Stimulated activated CD4-positive, alpha-beta T cell treated with anti-CD3 and anti-CD28 coated beads, Interleukin-1b, Interleukin-23, amount 100 ng/mL, for 48 hours (primary cell): Measurements from ENCODE around the gene GADL1.

ENCODE experiments used
- DNase-seq: peaks from one replicate; pipeline ENCODE4 v3.0.0-alpha.2; 2020

GADL1 gene

DNA sequence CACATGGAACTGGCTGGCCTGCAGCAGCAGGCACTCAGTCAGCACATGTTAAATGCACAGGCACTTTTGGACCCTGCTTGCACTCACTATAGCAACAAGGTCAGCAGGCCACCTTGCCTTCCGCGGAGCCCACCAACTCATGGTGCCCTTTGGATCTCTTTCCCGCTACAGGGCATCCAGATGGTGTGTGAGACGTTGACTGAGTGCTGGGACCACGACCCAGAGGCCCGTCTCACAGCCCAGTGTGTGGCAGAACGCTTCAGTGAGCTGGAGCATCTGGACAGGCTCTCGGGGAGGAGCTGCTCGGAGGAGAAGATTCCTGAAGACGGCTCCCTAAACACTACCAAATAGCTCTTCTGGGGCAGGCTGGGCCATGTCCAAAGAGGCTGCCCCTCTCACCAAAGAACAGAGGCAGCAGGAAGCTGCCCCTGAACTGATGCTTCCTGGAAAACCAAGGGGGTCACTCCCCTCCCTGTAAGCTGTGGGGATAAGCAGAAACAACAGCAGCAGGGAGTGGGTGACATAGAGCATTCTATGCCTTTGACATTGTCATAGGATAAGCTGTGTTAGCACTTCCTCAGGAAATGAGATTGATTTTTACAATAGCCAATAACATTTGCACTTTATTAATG lies 203.1 kb downstream of the GADL1 start:
- DNase-seq: no peak

DNA sequence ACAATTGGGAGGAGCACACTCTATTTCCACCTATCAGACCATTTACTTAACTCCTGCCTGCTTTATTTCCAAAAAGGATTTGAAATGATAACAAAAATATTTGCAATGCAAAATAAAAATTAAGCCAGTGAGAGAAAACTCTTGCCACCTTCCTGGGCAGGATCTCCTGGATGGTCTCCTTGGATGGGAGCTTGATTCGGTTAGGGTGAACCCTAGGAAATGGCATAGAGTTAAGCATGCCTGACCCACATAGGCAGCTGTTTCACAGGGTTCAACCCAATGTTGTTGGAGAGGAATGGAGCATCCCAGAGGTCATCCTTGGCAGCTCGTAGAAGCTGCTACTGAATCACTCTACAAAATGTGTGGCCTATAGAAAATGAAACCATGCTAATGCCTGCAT lies 204.3 kb downstream of the GADL1 start:
- no peak for DNase-seq

DNA sequence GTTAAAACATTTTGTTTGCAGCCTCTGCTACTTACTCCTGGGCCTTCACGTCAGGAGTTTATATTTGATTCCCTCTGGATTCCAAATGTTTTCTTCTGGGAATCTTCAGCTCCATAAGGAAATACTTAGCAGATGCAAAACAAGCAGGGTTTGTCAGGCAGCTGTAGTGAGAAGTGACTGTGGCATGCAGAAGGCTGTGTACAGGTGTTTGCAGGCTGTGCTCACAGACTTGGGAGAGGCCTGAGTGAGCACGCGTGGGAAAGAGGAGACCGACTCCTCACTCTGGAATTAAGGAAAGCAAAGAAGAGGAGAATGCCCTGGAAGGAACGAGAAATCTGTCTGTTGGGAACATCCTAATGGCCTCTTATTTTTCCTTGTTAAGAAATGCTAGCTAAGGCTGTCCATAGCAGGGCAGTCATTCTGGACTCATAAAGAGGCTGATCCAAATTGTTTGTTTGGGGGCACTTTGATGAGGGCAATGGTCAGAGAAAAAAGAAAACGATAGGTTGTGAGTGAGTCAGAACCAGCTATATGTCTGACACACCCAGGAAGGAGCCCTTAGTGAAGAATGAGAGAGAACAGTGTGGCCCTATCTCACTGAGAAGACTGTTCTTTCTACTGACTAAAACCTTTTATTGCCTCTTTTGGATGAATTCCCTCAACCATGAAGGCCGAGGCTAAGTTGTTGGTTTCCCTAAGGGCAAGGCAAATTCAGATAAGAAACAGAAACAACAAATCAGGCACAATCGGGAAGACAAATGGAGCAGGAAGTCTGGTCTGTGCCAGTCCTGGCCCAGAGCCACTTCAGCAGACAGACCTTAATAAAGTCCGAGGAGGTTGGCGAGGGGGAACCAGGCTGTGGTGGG lies 205.5 kb downstream of the GADL1 start:
- no peak for DNase-seq

DNA sequence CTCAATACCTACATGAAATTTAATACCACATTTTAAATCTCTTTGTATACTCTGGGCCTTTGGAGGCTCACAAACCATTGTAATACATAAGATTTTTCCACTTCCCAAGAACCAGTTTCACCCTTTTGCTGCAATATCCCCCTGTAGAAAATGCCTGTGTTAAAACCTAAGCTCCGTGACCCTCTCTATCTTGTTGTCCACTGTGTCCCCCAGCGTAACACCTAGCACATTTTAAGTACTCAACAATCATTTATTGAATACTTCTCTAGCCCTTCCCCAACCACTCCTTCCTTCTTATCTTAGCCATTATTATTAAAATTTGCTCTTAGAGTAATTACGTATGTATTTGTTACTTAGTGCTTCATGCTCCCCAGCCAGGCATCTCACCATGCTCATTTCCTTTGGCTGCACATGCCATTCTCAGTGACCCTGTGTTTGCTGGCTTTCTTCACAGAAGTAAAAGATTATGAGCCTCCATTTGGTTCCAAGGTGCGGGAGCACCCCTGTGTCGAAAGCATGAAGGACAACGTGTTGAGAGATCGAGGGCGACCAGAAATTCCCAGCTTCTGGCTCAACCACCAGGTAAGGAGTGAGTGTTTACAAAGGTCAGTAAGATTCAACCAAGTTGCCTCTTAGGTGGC lies 206.4 kb downstream of the GADL1 start:
- DNase-seq: no peak

DNA sequence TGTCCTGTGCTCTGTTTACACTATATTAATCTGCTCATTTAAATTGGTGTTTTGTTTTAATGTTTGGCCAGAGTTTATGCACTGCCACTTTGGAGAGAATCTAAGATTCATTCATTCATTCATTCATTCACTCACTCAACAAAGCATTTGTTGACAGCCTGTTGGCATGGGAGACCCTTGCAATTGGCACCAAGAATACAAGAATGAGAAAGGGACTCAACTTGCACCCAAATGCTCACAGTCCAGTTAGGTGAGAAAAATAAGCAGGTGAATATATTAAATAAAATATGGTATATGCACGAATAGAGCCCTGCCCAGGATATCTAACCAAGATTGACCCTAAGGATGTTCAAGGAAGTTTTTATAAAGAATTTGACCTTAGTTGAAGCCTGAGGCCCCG lies 207.7 kb downstream of the GADL1 start:
- DNase-seq: no peak

DNA sequence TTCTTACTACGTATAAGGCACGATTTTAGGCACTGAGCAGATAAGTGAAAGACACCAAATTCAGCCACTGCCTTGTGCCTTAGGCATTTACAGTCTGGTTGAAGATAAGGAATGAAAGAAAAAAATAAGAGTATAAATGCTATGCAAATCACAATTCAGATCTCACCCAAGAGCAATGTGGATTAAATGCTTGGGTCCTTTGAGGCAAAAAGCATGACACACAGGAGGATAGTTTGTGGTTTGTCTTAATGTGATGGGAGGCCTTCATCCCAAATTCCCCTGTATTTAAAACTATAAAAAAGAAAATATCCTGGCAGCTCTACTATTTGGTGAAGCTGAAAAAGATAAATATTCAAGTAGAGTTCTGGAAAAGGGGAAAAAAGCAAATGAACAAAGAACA lies 208.3 kb downstream of the GADL1 start:
- no peak for DNase-seq

DNA sequence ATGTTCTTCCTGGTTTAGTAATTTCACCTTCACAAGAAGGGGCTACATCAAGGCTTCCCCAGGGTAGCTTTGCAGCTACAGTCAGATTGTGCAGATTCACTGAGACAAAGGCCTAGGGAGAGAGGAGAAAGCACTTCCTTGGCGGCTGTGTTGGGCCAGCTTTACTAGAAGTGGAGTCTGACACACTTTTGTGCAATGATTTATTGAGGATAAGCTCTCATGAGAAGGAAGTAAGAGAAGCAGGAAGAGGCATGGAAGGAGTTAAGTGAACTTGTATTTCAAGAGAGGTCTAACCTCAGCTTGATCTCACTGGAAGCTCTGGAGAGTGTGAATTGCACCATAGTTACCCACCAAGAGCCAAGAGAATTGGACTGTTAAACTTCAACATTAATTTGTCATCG lies 209.2 kb downstream of the GADL1 start:
- peak; percentile 42 for DNase-seq

DNA sequence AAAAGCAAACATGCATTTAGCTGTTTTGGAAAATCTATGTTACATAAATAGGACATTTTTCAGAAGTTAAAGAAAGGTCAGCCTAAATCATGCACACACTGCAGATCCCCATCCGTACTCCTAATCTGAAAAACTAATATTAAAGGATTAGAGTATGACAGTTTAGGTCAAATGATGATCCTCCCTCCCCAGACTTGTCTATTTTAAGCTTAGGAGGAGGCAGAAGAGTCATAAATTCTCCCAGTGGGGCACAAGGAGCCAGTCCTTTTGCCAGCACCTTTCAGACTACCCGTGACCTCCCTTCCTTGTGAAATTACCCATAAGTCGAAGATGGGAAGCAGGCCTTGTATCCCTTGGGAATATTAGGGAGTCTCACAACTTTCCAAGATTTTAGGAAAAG lies 210.1 kb downstream of the GADL1 start:
- no peak for DNase-seq

DNA sequence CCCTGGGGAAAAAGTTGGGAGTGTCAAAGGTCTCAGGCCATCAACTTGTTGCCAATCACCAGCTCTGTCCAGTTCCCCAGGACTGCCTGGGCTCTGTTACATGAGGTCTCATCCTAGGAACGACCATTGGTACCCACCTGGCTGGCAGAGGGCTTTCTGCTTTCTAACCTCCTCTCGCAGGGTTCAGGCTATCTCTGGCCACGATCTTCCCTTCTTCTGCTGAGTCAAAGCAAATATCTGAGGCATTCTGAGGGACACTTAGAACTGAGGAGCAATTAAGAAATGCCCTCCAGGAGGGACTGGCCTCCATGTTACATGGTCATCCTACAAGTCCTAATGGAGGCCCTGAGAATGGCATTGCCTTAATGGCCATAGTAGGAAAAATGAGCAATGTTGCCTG lies 210.7 kb downstream of the GADL1 start:
- no peak for DNase-seq

DNA sequence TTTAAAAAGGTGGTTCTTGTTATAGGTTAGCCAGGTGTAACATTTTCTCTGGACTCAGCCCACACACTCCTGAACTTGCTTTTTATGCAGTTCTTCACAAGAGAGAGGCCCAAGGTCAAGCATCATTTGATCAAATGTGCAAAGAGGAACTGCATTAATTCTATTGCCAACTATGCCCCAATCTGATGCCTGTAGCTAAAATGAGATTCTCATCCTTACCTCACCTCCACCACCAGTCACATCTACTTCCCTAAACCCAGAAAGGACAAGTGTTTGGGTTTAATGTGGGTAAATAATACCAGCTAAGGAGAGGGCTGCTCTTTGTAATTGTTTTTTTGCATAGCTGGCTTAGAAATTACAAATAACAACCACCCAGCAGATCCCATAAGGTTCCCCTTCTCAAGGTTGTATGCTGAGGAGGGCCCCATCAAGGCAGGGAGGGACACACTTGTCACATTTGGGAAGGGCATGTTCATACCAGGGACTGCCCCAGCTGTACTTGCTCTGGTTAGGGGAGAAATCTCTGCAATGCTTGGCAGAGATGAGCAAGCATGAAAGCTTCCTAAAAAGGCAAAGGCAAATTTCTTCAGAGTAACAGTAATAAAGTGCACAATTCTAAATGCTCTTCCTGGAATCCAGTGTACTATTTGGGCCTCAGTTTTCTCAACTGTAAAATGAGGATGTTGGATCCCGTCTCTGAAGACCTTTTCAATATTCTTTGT lies 211.9 kb downstream of the GADL1 start:
- peak; percentile 46 for DNase-seq

DNA sequence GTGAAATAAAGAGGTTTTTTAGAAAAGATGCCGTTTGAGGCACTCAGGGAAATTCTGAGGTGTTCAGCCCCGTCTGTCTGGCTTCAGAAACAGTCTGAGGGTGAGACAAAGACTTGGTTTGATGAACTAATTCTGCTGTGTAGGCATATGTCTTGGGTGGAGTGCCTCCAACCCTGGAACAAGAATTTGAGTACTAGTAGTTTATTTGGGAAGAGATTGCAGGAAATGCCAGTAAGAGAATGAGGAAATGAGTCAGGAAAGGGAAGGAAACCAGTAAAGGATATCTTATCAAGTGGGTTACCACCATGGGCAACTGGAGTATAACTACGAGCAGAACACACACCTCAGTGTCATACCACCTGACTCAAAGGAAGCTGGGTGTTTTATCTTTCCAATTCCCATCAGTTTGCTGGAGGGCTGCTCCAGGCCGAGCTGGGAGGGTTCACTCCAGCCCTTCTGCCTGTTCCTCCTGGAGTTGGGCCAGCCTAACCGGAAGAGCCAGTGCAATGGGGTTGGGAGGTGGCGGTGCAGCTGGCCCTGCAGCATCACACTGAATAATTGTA lies 212.7 kb downstream of the GADL1 start:
- DNase-seq: no peak

DNA sequence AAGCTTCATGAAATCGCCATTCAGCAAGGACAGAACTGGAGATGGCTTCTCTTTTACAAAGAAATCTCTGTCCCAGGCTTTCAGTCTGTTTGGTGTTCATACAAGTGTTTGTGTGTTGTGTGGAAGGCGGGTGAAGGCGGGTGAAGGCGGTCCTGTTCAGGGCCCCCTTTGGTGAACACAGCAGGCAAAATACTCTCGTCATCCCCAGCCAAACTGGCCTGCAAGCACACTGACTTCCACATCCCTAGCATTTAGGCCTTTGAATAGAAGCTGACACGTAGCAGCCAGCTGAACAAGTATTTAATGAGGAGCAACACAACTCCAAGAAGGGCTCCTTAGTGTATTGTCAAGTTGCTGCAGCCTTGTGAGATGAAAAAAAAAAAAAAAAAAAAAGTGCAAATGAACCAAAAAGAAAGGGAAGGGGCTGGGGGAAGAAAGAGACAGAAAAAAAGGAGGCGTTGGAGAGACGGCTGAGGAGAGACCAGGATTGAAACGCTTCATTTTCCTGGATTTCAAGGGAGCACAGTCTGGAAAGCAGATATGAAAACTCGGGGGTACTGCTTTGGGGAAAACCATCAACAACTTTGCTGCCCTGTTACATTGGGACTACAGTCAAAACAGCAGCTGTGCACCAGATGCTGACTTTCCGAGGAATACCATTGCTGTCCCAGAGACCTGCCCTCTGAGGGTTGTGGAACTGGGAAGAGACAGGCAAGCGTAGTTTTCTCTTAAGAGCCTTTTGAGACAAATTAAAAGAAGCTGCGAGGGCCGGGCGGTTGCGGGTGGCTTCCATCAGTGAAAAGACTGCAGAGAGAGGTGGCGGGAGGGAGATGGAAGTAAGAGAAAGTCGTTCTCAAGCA lies 213.4 kb downstream of the GADL1 start:
- DNase-seq: no peak

DNA sequence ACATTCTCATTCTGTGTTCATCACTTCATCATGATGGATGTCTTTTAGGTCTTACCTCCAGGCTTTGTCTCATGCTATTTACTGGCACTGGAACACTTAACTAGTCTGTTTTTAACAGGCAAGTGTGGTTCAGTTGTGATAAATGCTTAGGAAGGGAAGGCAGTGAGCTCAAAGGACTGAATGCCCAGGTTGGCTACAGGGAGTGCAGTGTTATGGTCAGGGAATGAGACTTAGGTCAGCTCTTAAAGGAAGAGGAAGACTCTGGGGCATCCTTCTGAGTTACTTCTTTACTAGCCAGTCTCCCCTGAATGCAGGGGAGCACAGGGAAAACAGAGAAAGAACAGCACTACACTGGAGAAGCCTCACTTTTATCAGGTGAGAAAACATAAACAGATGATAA lies 215.4 kb downstream of the GADL1 start:
- DNase-seq: no peak

DNA sequence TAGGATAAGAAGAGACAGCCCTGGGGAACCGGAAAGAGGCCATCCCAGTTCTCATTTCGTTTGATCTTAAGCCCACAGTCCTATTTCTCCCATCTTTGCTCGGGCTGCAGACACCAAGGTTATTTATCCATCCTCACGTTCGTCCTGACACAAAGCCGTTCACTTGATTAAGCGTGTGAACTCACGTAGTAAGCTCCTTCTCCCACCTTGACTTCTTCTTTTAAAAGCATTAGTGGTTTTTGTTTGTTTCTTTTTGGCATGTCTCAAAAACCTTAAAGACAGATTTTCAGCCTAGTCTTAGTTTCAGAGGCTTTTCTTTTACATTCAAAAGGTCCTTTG lies 217.1 kb downstream of the GADL1 start:
- no peak for DNase-seq

DNA sequence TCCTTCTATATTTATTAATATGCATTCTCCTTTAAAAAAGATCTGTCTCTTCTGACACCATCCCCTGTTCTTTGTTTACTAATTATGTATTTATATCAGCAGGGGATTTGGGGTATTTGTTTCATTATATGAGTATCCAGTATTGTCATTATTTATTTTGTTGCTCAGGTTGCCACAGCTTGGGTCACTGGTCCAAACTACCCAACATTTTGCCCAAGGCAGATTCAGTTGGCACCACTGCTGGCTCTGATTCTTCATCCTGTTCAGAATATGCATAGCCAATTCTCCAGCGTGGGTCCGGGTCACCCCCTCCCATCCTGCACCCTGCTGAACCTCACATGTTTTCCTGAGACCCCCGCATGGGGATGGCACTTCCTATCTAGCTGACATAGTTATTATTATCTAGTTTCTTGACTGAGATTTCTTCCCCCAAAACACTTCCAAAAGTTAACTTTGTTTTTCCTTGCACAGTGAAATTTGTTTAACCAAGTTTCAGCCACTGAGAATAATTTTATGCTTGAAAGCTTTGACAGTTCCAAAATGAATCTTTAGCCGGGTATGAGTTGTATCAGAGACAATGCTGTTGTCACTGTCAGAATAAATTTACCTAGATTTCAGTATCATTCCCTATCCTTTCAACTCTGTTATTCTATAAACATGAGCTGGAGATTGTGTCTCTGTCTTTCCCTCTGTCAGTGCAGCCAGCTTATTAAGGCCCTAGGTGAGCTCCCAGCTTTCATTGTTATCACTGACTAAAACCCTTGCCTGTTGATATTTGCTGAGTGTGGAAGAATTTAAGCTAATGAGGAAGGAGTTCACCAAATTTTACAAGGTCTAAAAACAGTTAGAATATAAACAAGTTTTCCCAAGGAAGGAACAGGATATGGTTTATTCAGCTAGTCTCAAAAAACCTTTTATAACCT lies 217.8 kb downstream of the GADL1 start:
- no peak for DNase-seq
